T-cell (primary cell): ENCODE data around the gene CCDC197. TPM values are rescaled to one million over a fixed set of nuclear protein-coding genes. Genes with fewer than 3 reads are reported as not detected.
A peak's percentile ranks its signal among the peaks of the same experiment; 100 is the strongest.

ENCODE experiments used
- ATAC-seq, 4 experiments: fragments of 200-7000 bp in 3 of 4; fragments of 150-1000 bp in 1 of 4; cut with Tn5 transposase; replicated peaks in 1 of 4; 1 replicate in 3 of 4; 2 replicates in 1 of 4; pipeline ENCODE4 v1.10.0; 2021; ENCODE audit warnings: moderate library complexity in 3 of 4, mild to moderate bottlenecking in 2 of 4, moderate number of reproducible peaks in 1 of 4
- CTCF ChIA-PET, 2 donors: fragments of 300-600 bp; sonication (Branson Sonifier 250); formaldehyde crosslinking; loops; one replicate each; lab custom pipeline; 2022; ENCODE audit warnings: antibody characterized with exemption in 2 of 2; lab: Charles Lee
- POLR2A ChIA-PET, 2 donors: fragments of 300-600 bp; sonication (Branson Sonifier 250); formaldehyde crosslinking; loops; one replicate each; lab custom pipeline; 2022; ENCODE audit warnings: antibody characterized with exemption in 2 of 2; lab: Charles Lee
- DNase-seq, 35 experiments: peaks; one replicate each; pipeline versions ENCODE4 v3.0.0 to v3.0.0-alpha.2; 2013 to 2023
- H3K27ac ChIP-seq: one replicate; pipeline ENCODE4 v1.5.1; 2013; ENCODE audit warnings: low read length
- H3K27me3 ChIP-seq, 2 experiments: replicated peaks in 1 of 2; 1 replicate in 1 of 2; 2 replicates in 1 of 2; pipeline versions ENCODE4 v1.6.1 to v1.7.0; 2013; ENCODE audit warnings: low read length in 1 of 2, mixed read lengths in 1 of 2; ENCODE audit not compliant: control insufficient read depth in 2 of 2, insufficient read depth in 2 of 2; ENCODE audit errors: extremely low read depth in 1 of 2
- H3K36me3 ChIP-seq, 2 donors: 1 replicate in 1 of 2; 2 replicates in 1 of 2; pipeline versions ENCODE4 v1.6.1 to v1.7.0; 2013; ENCODE audit warnings: low read length in 1 of 2; ENCODE audit not compliant: control insufficient read depth in 2 of 2, insufficient read depth in 1 of 2; ENCODE audit errors: extremely low read depth in 1 of 2
- H3K4me1 ChIP-seq, 2 experiments: 1 replicate in 1 of 2; 2 replicates in 1 of 2; pipeline versions ENCODE4 v1.6.1 to v1.7.0; 2013; ENCODE audit warnings: low read length in 2 of 2, mixed read lengths in 1 of 2; ENCODE audit not compliant: insufficient read depth in 2 of 2, control insufficient read depth in 1 of 2; ENCODE audit errors: extremely low read depth in 1 of 2
- H3K4me3 ChIP-seq, 2 donors: 1 replicate in 1 of 2; 2 replicates in 1 of 2; pipeline versions ENCODE4 v1.5.1 to v1.7.0; 2013; ENCODE audit warnings: mild to moderate bottlenecking in 2 of 2, low read length in 1 of 2, moderate library complexity in 1 of 2; ENCODE audit not compliant: control insufficient read depth in 1 of 2; ENCODE audit errors: extremely low read depth in 1 of 2
- H3K9me3 ChIP-seq: 2 replicates; pipeline ENCODE4 v1.7.0; 2013
- H3K27ac Mint-ChIP-seq, 2 donors: one replicate each; pipeline ENCODE4 v1.8.0; 2020 to 2021; ENCODE audit warnings: mild to moderate bottlenecking in 2 of 2, mixed read lengths in 2 of 2
- H3K27me3 Mint-ChIP-seq, 2 donors: one replicate each; pipeline ENCODE4 v1.8.0; 2021 to 2022; ENCODE audit warnings: mixed read lengths in 2 of 2
- H3K36me3 Mint-ChIP-seq: one replicate; pipeline ENCODE4 v1.8.0; 2021; ENCODE audit warnings: mixed read lengths
- H3K4me1 Mint-ChIP-seq, 3 donors: one replicate each; pipeline ENCODE4 v1.8.0; 2020 to 2022; ENCODE audit warnings: mixed read lengths in 3 of 3, mild to moderate bottlenecking in 1 of 3
- H3K4me3 Mint-ChIP-seq, 3 donors: one replicate each; pipeline ENCODE4 v1.8.0; 2020 to 2022; ENCODE audit warnings: mild to moderate bottlenecking in 3 of 3, mixed read lengths in 3 of 3, moderate library complexity in 3 of 3
- H3K9me3 Mint-ChIP-seq, 3 donors: one replicate each; pipeline ENCODE4 v1.8.0; 2020 to 2022; ENCODE audit warnings: mixed read lengths in 3 of 3
- WGBS: methylation state at CpG from one replicate; pipeline ENCODE4 v1.1.5; 2013; ENCODE audit warnings: missing lambda C conversion rate; ENCODE audit not compliant: insufficient coverage; 5-methylcytosine and 5-hydroxymethylcytosine counted together
- total RNA-seq, 35 experiments: library from RNA in 6 of 35; stranded (reverse) in 6 of 35; fragments of 120-200 nt in 1 of 35; gene quantifications; one replicate each; pipeline versions ENCODE4 v1.2.1 to v1.2.4 and lab custom pipeline; 2013 to 2026

Gene CCDC197
- total RNA-seq, 5 donors from 2014 or later (not counting 1 experiment from before 2014, with no cell fraction given), result not detected

DNA sequence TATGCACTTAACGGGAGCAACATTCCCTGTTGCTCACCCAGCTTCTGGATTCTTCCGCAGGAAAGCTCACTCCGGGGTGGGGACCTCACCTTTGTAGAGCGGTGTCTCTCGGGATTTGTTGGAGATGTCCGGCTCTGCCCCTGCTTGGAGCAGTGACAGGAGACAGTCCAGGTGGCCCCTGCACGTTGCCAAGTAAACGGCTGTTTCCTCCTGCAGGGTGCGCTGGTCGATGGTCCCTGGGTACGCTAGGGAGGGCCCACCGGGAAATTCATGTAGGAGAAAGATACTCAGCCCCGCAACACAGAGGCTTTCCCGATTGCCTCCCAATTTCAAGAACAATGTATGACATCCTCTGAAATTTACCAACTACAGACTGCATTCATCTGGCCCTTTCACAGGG is 43.8 kb upstream of the CCDC197 start:
- no peak overlapping the region for H3K4me3 ChIP-seq
- peaks cover 19 to 62% of the 10 kb centered on the region in 2 experiments for H3K4me1 ChIP-seq
- no peak for DNase-seq
- H3K27ac Mint-ChIP-seq, result no peak overlapping the region
- no peaks in the 10 kb centered on the region for H3K27me3 Mint-ChIP-seq
- H3K36me3 Mint-ChIP-seq, result no peaks in the 10 kb centered on the region
- no peak for ATAC-seq
- no peaks in the 10 kb centered on the region for H3K9me3 ChIP-seq
- peaks cover 52 to 56% (median 56%) of the 10 kb centered on the region in 3 donors for H3K4me1 Mint-ChIP-seq
- no peak overlapping the region for H3K27ac ChIP-seq
- H3K27me3 ChIP-seq, result peaks cover 0 to 3% of the 10 kb centered on the region in 2 experiments
- CTCF ChIA-PET, result interaction anchor here in 1 of 2 donors (0.6 kb wide), 2 partner anchors 10 to 14 kb away, joined by 3 to 7 read pairs; no protein-coding TSS in a partner anchor
- H3K4me3 Mint-ChIP-seq, result peak overlapping the region in 1 of 3 donors; percentile 47
- H3K9me3 Mint-ChIP-seq, result no peaks in the 10 kb centered on the region
- POLR2A ChIA-PET, result no interaction called here
- H3K36me3 ChIP-seq, result no peaks in the 10 kb centered on the region
- 86% methylated on average over 11 of the region's 14 CpGs for WGBS

DNA sequence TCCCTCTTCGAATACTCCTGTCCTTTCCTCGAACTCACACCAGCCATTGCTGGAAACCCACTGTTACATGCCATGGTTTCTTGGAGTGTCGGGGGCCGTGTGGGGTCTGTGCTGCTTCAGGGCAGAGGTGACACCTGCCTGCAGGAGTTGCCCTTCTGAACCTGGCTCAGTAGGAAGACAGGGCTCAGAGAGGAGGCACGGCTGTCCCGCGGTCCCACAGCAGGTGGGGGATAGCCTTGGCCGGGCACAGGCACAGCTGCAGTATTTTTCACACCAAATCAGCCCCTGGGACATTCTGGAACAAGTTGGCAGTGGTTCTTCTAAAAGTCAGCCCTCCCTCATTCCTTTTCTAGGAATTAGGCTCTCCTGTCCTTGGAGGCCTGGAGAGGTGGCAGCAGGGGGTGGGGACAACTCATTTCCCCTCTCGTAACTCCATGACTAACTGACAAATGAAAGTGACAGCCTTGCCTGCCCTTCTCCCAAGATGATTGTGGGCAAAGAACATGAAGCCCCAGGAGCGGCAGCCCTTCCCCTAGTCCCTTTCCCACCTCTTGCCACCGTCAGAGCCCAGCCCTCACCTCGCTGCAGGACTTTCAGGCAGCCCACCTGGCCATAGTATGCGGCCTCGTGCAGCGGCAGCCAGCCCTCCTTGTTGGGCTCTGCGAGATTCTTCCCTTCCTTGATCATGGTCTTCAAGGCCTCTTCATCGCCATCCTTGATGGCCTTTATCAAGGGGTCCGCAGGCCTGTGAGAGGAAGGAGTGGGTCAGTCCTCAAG is 43.2 kb upstream of the CCDC197 start:
- peak overlapping the region in 1 of 2 donors; percentile 45 for H3K4me3 ChIP-seq
- CTCF ChIA-PET, result interaction anchor here in 1 of 2 donors (1.8 to 1.9 kb wide), 2 partner anchors 14 to 46 kb away, joined by 4 to 9 read pairs; no protein-coding TSS in a partner anchor
- H3K27me3 ChIP-seq, result peaks cover 0 to 3% of the 10 kb centered on the region in 2 experiments
- no peaks in the 10 kb centered on the region for H3K36me3 ChIP-seq
- Mint-ChIP-seq H3K27ac (peak overlapping the region; percentile 16 to 22), H3K4me3 (peak overlapping the region; percentile 17 to 73 (median 47)), H3K9me3 (no peaks in the 10 kb centered on the region), H3K4me1 (peaks cover 59 to 63% (median 62%) of the 10 kb centered on the region in 3 donors), H3K36me3 (no peaks in the 10 kb centered on the region), H3K27me3 (no peaks in the 10 kb centered on the region)
- POLR2A ChIA-PET, result no interaction called here
- no peak for DNase-seq
- no peak for ATAC-seq
- H3K27ac ChIP-seq, result peak overlapping the region; percentile 79
- 77% methylated on average over 11 of the region's 18 CpGs for WGBS
- no peaks in the 10 kb centered on the region for H3K9me3 ChIP-seq
- peaks cover 25 to 69% of the 10 kb centered on the region in 2 experiments for H3K4me1 ChIP-seq

DNA sequence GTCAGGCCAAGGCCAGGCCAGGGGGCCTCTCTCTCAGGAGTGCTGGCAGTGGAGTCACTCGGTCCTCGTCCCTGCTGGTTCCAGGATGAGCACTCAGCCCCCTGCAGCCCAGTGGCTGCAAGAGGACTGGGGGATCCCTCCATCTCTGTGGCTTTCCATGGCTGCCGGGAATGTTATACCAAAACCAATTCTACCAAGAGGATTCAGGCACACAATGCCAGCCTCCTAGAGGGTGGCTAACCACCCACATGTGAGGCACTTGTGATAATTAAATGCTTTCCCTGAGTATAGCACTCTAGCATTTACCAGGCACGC is 42.6 kb upstream of the CCDC197 start:
- Mint-ChIP-seq H3K4me3 (peak overlapping the region; percentile 63 to 73 (median 68)), H3K27ac (peak overlapping the region; percentile 88 to 89), H3K27me3 (no peaks in the 10 kb centered on the region), H3K9me3 (no peaks in the 10 kb centered on the region), H3K4me1 (peaks cover 64 to 68% (median 68%) of the 10 kb centered on the region in 3 donors), H3K36me3 (no peaks in the 10 kb centered on the region)
- H3K4me3 ChIP-seq, result peak overlapping the region in 1 of 2 donors; percentile 45
- DNase-seq (no peak), ATAC-seq (no peak)
- ChIA-PET CTCF (interaction anchor here in 1 of 2 donors (0.6 to 1.9 kb wide), 3 partner anchors 15 to 46 kb away, joined by 3 to 9 read pairs (median 4); no protein-coding TSS in a partner anchor), POLR2A (no interaction called here)
- 48% methylated on average over 3 of the region's 4 CpGs for WGBS
- H3K4me1 ChIP-seq, result peaks cover 31 to 74% of the 10 kb centered on the region in 2 experiments
- no peaks in the 10 kb centered on the region for H3K36me3 ChIP-seq
- peaks cover 0 to 3% of the 10 kb centered on the region in 2 experiments for H3K27me3 ChIP-seq
- peak overlapping the region; percentile 79 for H3K27ac ChIP-seq
- no peaks in the 10 kb centered on the region for H3K9me3 ChIP-seq

DNA sequence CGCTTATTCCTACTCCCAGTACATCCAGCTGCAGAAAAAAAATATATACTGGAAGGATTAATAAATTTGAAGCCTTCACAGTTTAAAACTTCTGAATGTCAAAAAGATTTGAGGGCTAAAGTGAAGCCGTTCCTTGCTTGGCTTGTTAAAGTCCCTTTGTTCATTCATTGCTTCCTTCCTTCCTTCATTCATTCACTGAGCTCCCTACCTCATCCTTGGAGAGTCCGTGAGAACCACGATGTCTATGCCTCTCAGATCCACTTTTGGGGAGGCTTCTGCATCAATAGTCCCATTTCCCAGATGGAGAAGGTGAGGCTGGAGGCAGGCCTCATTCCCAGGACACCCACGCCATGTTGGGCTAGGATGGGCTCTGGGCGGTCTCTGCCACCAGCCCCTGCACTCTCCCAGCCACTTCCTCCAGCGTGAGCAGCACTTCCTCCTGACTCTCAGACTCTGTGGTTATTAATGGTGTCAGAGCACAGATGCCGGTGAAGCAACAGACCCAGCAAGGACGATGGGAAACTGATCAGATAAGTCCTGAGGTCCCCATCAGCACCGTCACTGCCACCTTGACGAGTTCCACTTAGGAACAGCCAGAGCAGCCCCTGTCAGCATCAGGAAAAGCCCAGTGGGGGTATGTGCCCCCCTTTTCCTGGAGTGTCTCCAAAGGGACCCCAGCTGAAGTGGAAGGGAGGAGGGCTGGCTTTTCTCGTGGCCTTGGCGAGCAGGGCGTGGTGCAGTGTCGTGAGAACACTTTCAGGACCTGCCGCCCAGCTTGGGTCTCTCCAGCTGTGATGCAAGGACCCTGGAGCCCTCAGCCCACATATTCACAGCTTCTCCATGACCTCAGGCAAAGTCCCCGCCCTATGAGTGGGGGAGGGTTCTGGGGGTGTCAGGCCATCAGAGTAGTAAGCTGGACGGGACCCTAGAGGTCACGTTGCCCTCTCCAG is 41.9 kb upstream of the CCDC197 start:
- WGBS, result 13% methylated on average over 7 of the region's 19 CpGs
- CTCF ChIA-PET, result interaction anchor here (0.6 to 1.9 kb wide), 6 partner anchors 11 to 45 kb away, joined by 3 to 9 read pairs (median 4); partner anchors contain the start of gene CCDC197 (in 1 of the 2)
- Mint-ChIP-seq H3K27ac (peak overlapping the region; percentile 88 to 89), H3K27me3 (no peaks in the 10 kb centered on the region), H3K4me3 (peak overlapping the region; percentile 63 to 73 (median 68)), H3K9me3 (no peaks in the 10 kb centered on the region), H3K36me3 (no peaks in the 10 kb centered on the region), H3K4me1 (peaks cover 71 to 75% (median 75%) of the 10 kb centered on the region in 3 donors)
- POLR2A ChIA-PET, result no interaction called here
- Histone ChIP-seq H3K4me3 (peak overlapping the region in 1 of 2 donors; percentile 45), H3K27me3 (peaks cover 0 to 3% of the 10 kb centered on the region in 2 experiments), H3K27ac (peak overlapping the region; percentile 79), H3K9me3 (no peaks in the 10 kb centered on the region), H3K36me3 (no peaks in the 10 kb centered on the region), H3K4me1 (peaks cover 37 to 81% of the 10 kb centered on the region in 2 experiments)
- peak; percentile 27 to 78 (median 44) for DNase-seq
- peak; percentile 32 to 43 (median 40) for ATAC-seq

DNA sequence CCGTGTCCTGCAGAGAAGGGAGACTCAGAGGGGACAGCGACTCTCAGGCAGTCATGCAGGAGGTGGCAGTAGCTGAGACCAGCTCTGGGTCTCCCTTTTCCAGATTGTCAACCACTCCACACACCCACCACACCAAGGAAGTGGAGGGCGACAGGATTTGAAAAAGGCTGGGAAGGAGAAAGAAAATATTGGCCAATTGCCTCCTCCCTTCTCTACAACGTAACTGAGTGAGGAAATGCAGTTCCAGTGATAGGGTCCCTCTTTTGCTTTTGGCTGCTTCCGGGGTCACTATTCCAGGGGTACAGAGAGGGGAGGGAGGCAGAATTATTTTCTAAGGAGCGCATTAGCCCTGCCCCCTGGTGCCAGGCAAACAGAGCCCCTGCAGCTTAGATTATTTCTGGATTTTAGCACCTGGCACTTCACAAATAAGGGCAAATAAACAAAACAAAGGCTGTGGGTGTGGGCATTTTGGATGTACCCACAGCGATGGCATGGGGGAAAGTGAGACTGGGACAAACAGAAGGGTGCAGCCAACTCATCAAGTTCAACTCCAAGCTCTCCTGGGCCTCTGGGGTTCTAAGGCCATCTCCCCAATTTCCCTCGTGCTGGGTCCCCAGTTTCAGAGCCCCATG is 41.1 kb upstream of the CCDC197 start:
- Mint-ChIP-seq H3K27ac (peak overlapping the region; percentile 88 to 89), H3K4me1 (peaks cover 79 to 82% (median 81%) of the 10 kb centered on the region in 3 donors), H3K36me3 (no peaks in the 10 kb centered on the region), H3K27me3 (no peaks in the 10 kb centered on the region), H3K9me3 (no peaks in the 10 kb centered on the region), H3K4me3 (peak overlapping the region; percentile 63 to 73 (median 68))
- H3K27me3 ChIP-seq, result peaks cover 0 to 3% of the 10 kb centered on the region in 2 experiments
- DNase-seq, result no peak
- peak overlapping the region; percentile 79 for H3K27ac ChIP-seq
- H3K36me3 ChIP-seq, result no peaks in the 10 kb centered on the region
- no peak for ATAC-seq
- H3K9me3 ChIP-seq, result no peaks in the 10 kb centered on the region
- 40% methylated on average over 2 of the region's 8 CpGs for WGBS
- ChIA-PET POLR2A (no interaction called here), CTCF (interaction anchor here (0.6 to 4.3 kb wide), 5 partner anchors 16 to 44 kb away, joined by 3 to 12 read pairs (median 4); partner anchors contain the start of gene CCDC197 (in 1 of the 2))
- H3K4me1 ChIP-seq, result peaks cover 40 to 87% of the 10 kb centered on the region in 2 experiments
- H3K4me3 ChIP-seq, result peak overlapping the region in 1 of 2 donors; percentile 45
